GM12865 (cell line): ENCODE data around the gene RRAGC.

Source experiments
- DNase-seq: peaks from one replicate; pipeline ENCODE4 v3.0.0; 2010; ENCODE audit warnings: low read depth
- H3K4me3 ChIP-seq: 2 replicates; pipeline ENCODE4 v1.5.1; 2011; ENCODE audit warnings: mild to moderate bottlenecking, low read depth, low read length, control low read depth
- CTCF ChIP-seq: IDR thresholded peaks from 2 replicates; pipeline ENCODE4 v1.5.1; 2011; ENCODE audit warnings: low read length, control low read depth, low read depth, inconsistent platforms; ENCODE audit not compliant: insufficient read depth; ENCODE audit errors: missing control alignments

RRAGC gene

GRCh38 chr1:38873027-38873969 lies 13.7 kb upstream of the RRAGC start, which contains the start of gene MYCBP:
TSS of gene MYCBP (minus strand) at chr1:38873348. CDS start at chr1:38873305, 43 bp downstream.
- H3K4me3 ChIP-seq: peak within 1 kb of the TSS; percentile 86
- DNase-seq: peak; percentile 99
- TF ChIP-seq CTCF: no peak

- peak overlapping the region; percentile 86 for H3K4me3 ChIP-seq
- DNase-seq: peak; percentile 69
- TF ChIP-seq CTCF: no peak
Observed at GRCh38 chr1:38872401-38873026, 12.9 kb upstream of the RRAGC start.

GRCh38 chr1:38870996-38871395 lies 11.4 kb upstream of the RRAGC start:
- no peak overlapping the region for H3K4me3 ChIP-seq
- no peak for TF ChIP-seq CTCF
- peak; percentile 16 for DNase-seq

GRCh38 chr1:38867208-38867607 lies 7.6 kb upstream of the RRAGC start:
- no peak overlapping the region for H3K4me3 ChIP-seq
- DNase-seq: no peak
- no peak for TF ChIP-seq CTCF

GRCh38 chr1:38865112-38865715 lies 5.6 kb upstream of the RRAGC start:
- no peak overlapping the region for H3K4me3 ChIP-seq
- no peak for DNase-seq
- no peak for TF ChIP-seq CTCF

- peak overlapping the region; percentile 89 for H3K4me3 ChIP-seq
- no peak for TF ChIP-seq CTCF
- DNase-seq: no peak
Observed at GRCh38 chr1:38860454-38860795, 853 bp upstream of the RRAGC start.
